BE2C (cell line): Measurements from ENCODE around the gene SASH1.
A peak's percentile ranks its signal among the peaks of the same experiment; 100 is the strongest.

Experiments
- DNase-seq: peaks from one replicate; pipeline ENCODE4 v3.0.0-alpha.2; 2020
- H3K27me3 ChIP-seq: fragments of 250-450 bp; sonication (Bioruptor Pico); 2 replicates; pipeline ENCODE4 v1.5.1; 2020; ENCODE audit warnings: mild to moderate bottlenecking
- H3K36me3 ChIP-seq: fragments of 250-450 bp; sonication (Bioruptor Pico); 2 replicates; pipeline ENCODE4 v1.5.1; 2020; ENCODE audit warnings: mild to moderate bottlenecking
- H3K4me1 ChIP-seq: fragments of 250-450 bp; sonication (Bioruptor Pico); 2 replicates; pipeline ENCODE4 v1.5.1; 2020
- H3K4me3 ChIP-seq: 2 replicates; pipeline ENCODE4 v1.5.1; 2011; ENCODE audit warnings: low read depth, low read length
- H3K9me3 ChIP-seq: fragments of 250-450 bp; sonication (Bioruptor Pico); 2 replicates; pipeline ENCODE4 v1.5.1; 2020
- CTCF ChIP-seq: IDR thresholded peaks from 2 replicates; pipeline ENCODE4 v1.5.1; 2012; ENCODE audit warnings: mild to moderate bottlenecking, low read depth, low read length

SASH1 gene

GRCh38 chr6:148590883-148591282 lies 248.2 kb downstream of the SASH1 start:
- Histone ChIP-seq H3K36me3 (no peaks in the 10 kb centered on the region), H3K4me1 (no peaks in the 10 kb centered on the region), H3K27me3 (no peaks in the 10 kb centered on the region), H3K9me3 (no peaks in the 10 kb centered on the region), H3K4me3 (peak overlapping the region; percentile 16; the same call in 1 of the 2 replicates)
- no peak for TF ChIP-seq CTCF
- no peak for DNase-seq

GRCh38 chr6:148591656-148592055 lies 249.0 kb downstream of the SASH1 start:
- H3K4me1 ChIP-seq, result no peaks in the 10 kb centered on the region
- no peaks in the 10 kb centered on the region for H3K36me3 ChIP-seq
- DNase-seq, result no peak
- no peaks in the 10 kb centered on the region for H3K27me3 ChIP-seq
- no peaks in the 10 kb centered on the region for H3K9me3 ChIP-seq
- TF ChIP-seq CTCF, result no peak
- H3K4me3 ChIP-seq, result no peak overlapping the region

GRCh38 chr6:148593130-148593812 lies 250.6 kb downstream of the SASH1 start:
- Histone ChIP-seq H3K4me3 (no peak overlapping the region), H3K27me3 (no peaks in the 10 kb centered on the region)
- DNase-seq, result no peak

GRCh38 chr6:148593813-148594170 lies 251.2 kb downstream of the SASH1 start:
- TF ChIP-seq CTCF, result no peak
- no peak for DNase-seq
- no peaks in the 10 kb centered on the region for H3K9me3 ChIP-seq
- H3K36me3 ChIP-seq, result no peaks in the 10 kb centered on the region
- H3K4me1 ChIP-seq, result no peaks in the 10 kb centered on the region
- no peaks in the 10 kb centered on the region for H3K27me3 ChIP-seq
- no peak overlapping the region for H3K4me3 ChIP-seq

More at GRCh38 chr6:148593130-148593812, 250.6 kb downstream of the SASH1 start:
- no peaks in the 10 kb centered on the region for H3K9me3 ChIP-seq
- no peak for TF ChIP-seq CTCF
- no peaks in the 10 kb centered on the region for H3K4me1 ChIP-seq
- no peaks in the 10 kb centered on the region for H3K36me3 ChIP-seq

GRCh38 chr6:148595550-148595949 lies 252.9 kb downstream of the SASH1 start:
- Histone ChIP-seq H3K36me3 (no peaks in the 10 kb centered on the region), H3K4me3 (no peak overlapping the region), H3K4me1 (no peaks in the 10 kb centered on the region), H3K9me3 (no peaks in the 10 kb centered on the region), H3K27me3 (no peaks in the 10 kb centered on the region)
- no peak for TF ChIP-seq CTCF
- no peak for DNase-seq

GRCh38 chr6:148596891-148597455 lies 254.3 kb downstream of the SASH1 start:
- TF ChIP-seq CTCF, result no peak
- Histone ChIP-seq H3K9me3 (no peaks in the 10 kb centered on the region), H3K4me3 (no peak overlapping the region), H3K36me3 (no peaks in the 10 kb centered on the region), H3K27me3 (no peaks in the 10 kb centered on the region), H3K4me1 (no peaks in the 10 kb centered on the region)
- DNase-seq, result no peak
